Vagina (tissue), 2 donors: ENCODE data around the gene SUMF1. TPM values are rescaled to one million over a fixed set of nuclear protein-coding genes. Genes with fewer than 3 reads are reported as not detected.
A peak's percentile ranks its signal among the peaks of the same experiment; 100 is the strongest.

Source experiments
- DNase-seq, 2 donors: peaks; one replicate each; pipeline ENCODE4 v3.0.0-alpha.2; 2017; ENCODE audit errors: extremely low spot score in 2 of 2
- H3K27ac ChIP-seq: fragments of 200-600 bp; sonication (generic); one replicate; pipeline ENCODE4 v1.5.1; 2019
- H3K27me3 ChIP-seq: fragments of 200-600 bp; sonication (generic); one replicate; pipeline ENCODE4 v1.5.1; 2019
- H3K36me3 ChIP-seq, 2 donors: fragments of 200-600 bp; sonication (generic); one replicate each; pipeline ENCODE4 v1.5.1; 2017 to 2019
- H3K4me1 ChIP-seq: fragments of 200-600 bp; sonication (generic); one replicate; pipeline ENCODE4 v1.5.1; 2019
- H3K4me3 ChIP-seq, 2 donors: fragments of 200-600 bp; sonication (generic); 1 replicate in 1 of 2; 2 replicates in 1 of 2; pipeline ENCODE4 v1.5.1; 2016 to 2019
- H3K9me3 ChIP-seq: fragments of 200-600 bp; sonication (generic); one replicate; pipeline ENCODE4 v1.5.1; 2019
- POLR2A ChIP-seq, 2 donors: fragments of 450-650 bp; IDR thresholded peaks; one replicate each; pipeline ENCODE4 v1.6.1; 2017; ENCODE audit warnings: antibody characterized with exemption in 2 of 2, mild to moderate bottlenecking in 2 of 2, moderate library complexity in 2 of 2
- POLR2AphosphoS5 ChIP-seq, 2 donors: sonication (generic); formaldehyde crosslinking; IDR thresholded peaks; one replicate each; pipeline ENCODE4 v1.9.0; 2017; ENCODE audit warnings: antibody characterized with exemption in 2 of 2, mild to moderate bottlenecking in 2 of 2, low read depth in 1 of 2; ENCODE audit not compliant: insufficient read depth in 1 of 2
- intact Hi-C: fragments of 100-400 bp; cut with DNase I; formaldehyde crosslinking; loops from one replicate; pipeline ENCODE4 v1.15.1; 2023
- total RNA-seq: library from RNA; depleted of rRNA; stranded (reverse); fragments of >200 nt; gene quantifications from one replicate; pipeline ENCODE4 v1.2.3, GENCODE V29; 2016
- TF ChIP-seq, protein P1 (sequence below), 3 experiments: fragments of 450-650 bp in 2 of 3; fragments of 200-600 bp in 1 of 3; sonication (generic) in 1 of 3; IDR thresholded peaks; one replicate each; pipeline ENCODE4 v1.5.1; 2017 to 2019; ENCODE audit warnings: antibody characterized with exemption in 3 of 3, mild to moderate bottlenecking in 2 of 3, moderate library complexity in 2 of 3

SUMF1 gene
- total RNA-seq, 1 donor from 2014 or later: 65.6 TPM

DNA sequence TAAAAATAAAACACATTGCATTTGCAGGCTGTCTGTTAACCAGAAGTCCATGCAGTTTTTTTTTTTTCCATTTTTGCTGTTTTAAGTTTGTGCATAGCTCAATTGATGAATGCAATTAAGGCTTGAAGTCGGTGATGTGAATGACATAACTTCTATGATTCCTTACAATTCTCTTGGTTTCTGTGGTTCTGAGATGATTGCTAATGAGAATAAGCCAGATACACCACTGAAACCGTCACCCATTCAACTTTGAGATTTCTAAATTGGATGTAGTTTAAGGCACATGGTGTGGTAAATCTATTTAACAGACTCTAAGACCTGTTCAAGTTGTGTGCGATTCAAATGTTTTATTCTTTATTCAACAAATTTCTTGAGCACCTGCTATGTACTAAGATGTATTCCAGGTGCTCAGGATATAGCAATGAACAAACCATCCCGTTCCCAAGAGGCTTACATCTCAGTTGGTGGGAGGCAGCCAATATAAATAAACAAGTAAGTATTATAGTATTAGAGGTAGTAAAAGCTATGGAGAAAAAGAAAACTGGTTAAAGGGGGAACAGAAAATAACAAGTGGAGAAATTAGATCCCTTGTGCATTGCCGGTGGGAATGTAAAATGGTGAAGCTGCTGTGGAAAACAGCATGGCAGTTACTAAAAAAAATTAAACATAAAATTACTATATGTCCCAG, 30.1 kb upstream of the SUMF1 start:
- H3K27me3 ChIP-seq: no peaks in the 10 kb centered on the region
- intact Hi-C loops: loop anchor here (10.0 kb wide), 1 partner anchor 142 kb away; no protein-coding TSS in a partner anchor
- peaks cover 22% of the 10 kb centered on the region for H3K4me1 ChIP-seq

DNA sequence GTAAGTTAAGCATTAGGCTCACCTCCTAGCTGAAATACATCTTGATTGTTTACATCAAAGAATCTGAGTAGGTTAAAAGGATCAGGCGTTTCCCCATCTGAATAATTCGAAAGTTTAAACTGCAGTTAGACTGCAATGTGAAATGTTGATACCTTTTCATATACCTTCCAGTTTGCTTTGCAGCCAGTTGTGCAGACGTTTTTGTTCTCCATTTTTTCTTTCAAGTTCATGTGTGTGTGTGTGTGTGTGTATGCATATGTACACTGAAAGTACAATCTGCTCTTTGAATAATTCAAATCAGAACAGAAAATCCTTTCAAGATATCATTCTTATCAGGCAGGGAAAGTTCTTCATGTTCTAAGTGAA, 29.0 kb upstream of the SUMF1 start:
- intact Hi-C loops: loop anchor here (10.0 kb wide), 1 partner anchor 141 kb away; no protein-coding TSS in a partner anchor
- H3K27me3 ChIP-seq: no peaks in the 10 kb centered on the region
- TF ChIP-seq POLR2AphosphoS5 (IDR thresholded peaks at IDR 0.05; ENCODE audit: insufficient read depth in 1 of 2, low read depth in 1 of 2) (no peak), POLR2A (IDR thresholded peaks at IDR 0.05) (no peak)
- TF ChIP-seq, protein P1, sequence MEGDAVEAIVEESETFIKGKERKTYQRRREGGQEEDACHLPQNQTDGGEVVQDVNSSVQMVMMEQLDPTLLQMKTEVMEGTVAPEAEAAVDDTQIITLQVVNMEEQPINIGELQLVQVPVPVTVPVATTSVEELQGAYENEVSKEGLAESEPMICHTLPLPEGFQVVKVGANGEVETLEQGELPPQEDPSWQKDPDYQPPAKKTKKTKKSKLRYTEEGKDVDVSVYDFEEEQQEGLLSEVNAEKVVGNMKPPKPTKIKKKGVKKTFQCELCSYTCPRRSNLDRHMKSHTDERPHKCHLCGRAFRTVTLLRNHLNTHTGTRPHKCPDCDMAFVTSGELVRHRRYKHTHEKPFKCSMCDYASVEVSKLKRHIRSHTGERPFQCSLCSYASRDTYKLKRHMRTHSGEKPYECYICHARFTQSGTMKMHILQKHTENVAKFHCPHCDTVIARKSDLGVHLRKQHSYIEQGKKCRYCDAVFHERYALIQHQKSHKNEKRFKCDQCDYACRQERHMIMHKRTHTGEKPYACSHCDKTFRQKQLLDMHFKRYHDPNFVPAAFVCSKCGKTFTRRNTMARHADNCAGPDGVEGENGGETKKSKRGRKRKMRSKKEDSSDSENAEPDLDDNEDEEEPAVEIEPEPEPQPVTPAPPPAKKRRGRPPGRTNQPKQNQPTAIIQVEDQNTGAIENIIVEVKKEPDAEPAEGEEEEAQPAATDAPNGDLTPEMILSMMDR (IDR thresholded peaks at IDR 0.05): no peak
- DNase-seq: no peak
- H3K4me1 ChIP-seq: peaks cover 32% of the 10 kb centered on the region
- no peak overlapping the region for H3K4me3 ChIP-seq
- no peak overlapping the region for H3K27ac ChIP-seq
- no peaks in the 10 kb centered on the region for H3K9me3 ChIP-seq
- H3K36me3 ChIP-seq: no peaks in the 10 kb centered on the region

More for the DNA sequence above, 30.1 kb upstream of the SUMF1 start:
- TF ChIP-seq POLR2A (IDR thresholded peaks at IDR 0.05) (no peak), POLR2AphosphoS5 (IDR thresholded peaks at IDR 0.05; ENCODE audit: insufficient read depth in 1 of 2, low read depth in 1 of 2) (no peak)
- TF ChIP-seq, protein P1 (IDR thresholded peaks at IDR 0.05): no peak
- Histone ChIP-seq H3K9me3 (no peaks in the 10 kb centered on the region), H3K27ac (no peak overlapping the region), H3K36me3 (no peaks in the 10 kb centered on the region), H3K4me3 (no peak overlapping the region)
- no peak for DNase-seq

DNA sequence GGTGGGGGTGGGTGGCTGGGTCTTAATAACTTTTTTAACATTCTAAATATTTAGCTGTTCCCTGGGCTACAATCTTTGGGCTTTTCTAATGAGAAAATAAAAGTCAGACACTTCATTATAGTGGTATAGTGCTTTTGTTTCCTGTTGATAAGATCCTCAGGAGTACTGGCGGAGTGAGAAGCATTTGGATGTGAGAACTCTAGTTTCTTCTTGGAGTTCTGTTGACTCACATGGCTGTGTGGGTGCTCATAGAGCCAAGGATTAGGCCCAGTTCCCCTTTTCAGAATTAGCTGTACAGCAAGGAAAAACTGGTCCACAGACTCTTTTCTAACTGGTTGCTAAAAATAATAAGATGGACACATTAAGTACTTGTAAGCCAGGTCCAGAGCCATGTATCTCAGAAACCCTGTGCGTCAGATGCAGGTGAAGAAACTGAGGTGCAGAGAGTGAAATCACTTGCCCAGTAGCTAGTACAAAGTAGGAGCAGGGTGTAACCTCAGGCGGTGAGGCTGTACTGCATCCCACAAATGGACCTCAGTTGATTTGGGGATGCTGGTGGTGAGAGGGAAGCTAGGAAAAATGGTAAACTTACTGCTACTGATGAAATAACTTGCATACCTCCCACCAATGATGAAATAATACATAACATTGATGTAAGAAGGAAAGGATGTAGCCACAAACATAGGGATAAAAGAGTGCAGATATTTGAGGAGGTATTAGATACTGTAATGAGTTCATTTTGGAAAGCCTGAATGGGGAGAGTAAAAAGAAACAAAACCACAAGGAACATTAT, 28.4 kb upstream of the SUMF1 start:
- peak overlapping the region; percentile 59 to 94 for H3K4me3 ChIP-seq

DNA sequence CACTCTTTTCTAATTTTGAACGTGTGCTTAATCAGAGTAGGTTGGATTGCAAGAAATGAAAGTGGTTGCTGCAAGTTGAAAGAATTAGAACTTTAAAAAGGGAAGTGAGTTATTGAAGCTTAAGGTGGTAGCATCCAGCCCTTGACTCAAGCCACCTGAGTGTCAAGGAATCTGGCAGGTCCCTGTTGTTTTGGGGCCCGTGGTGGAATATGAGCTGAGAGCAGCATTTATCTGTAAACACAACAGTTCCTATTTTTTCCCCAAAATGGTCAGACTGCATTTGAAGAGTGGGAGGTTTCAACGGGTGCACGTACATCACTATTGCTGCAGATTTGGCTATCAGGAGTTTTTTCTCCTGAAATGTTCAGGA, 27.8 kb upstream of the SUMF1 start:
- intact Hi-C loops: loop anchor here (5.0 to 10.0 kb wide), 2 partner anchors 87 to 140 kb away; no protein-coding TSS in a partner anchor
- Histone ChIP-seq H3K27ac (peak overlapping the region; percentile 77), H3K4me1 (peaks cover 32% of the 10 kb centered on the region), H3K36me3 (no peaks in the 10 kb centered on the region), H3K27me3 (no peaks in the 10 kb centered on the region), H3K4me3 (peak overlapping the region; percentile 59 to 94), H3K9me3 (no peaks in the 10 kb centered on the region)
- TF ChIP-seq, protein P1 (IDR thresholded peaks at IDR 0.05): no peak
- TF ChIP-seq POLR2AphosphoS5 (IDR thresholded peaks at IDR 0.05; ENCODE audit: insufficient read depth in 1 of 2, low read depth in 1 of 2) (no peak), POLR2A (IDR thresholded peaks at IDR 0.05) (no peak)
- no peak for DNase-seq

More for the DNA sequence above, 28.4 kb upstream of the SUMF1 start:
- Histone ChIP-seq H3K27ac (peak overlapping the region; percentile 77), H3K27me3 (no peaks in the 10 kb centered on the region), H3K9me3 (no peaks in the 10 kb centered on the region), H3K36me3 (no peaks in the 10 kb centered on the region), H3K4me1 (peaks cover 32% of the 10 kb centered on the region)
- TF ChIP-seq, protein P1 (IDR thresholded peaks at IDR 0.05): no peak
- no peak for TF ChIP-seq POLR2AphosphoS5 (IDR thresholded peaks at IDR 0.05; ENCODE audit: insufficient read depth in 1 of 2, low read depth in 1 of 2)
- no peak for TF ChIP-seq POLR2A (IDR thresholded peaks at IDR 0.05)
- intact Hi-C loops: loop anchor here (10.0 kb wide), 1 partner anchor 141 kb away; no protein-coding TSS in a partner anchor
- DNase-seq: no peak
